Stimulated activated CD8-positive, alpha-beta memory T cell treated with anti-CD3 and anti-CD28 coated beads, Interleukin-12 subunit alpha, Interleukin-12 subunit beta, amount 100 ng/mL, for 4 hours (primary cell): Measurements from ENCODE around the gene RELN.
"Not testable (repeated sequence)": the region's sequence is repeated elsewhere in the genome, so short reads cannot be mapped to it uniquely, and the experiment has no call there.

Experiments used
- DNase-seq: peaks from one replicate; pipeline ENCODE4 v3.0.0-alpha.2; 2020; ENCODE audit warnings: low read depth

The RELN gene

GRCh38 chr7:103940382-103941268 is 48.8 kb downstream of the RELN start:
- DNase-seq, result no peak

GRCh38 chr7:103937680-103938079 is 51.8 kb downstream of the RELN start:
- no peak for DNase-seq

DNA sequence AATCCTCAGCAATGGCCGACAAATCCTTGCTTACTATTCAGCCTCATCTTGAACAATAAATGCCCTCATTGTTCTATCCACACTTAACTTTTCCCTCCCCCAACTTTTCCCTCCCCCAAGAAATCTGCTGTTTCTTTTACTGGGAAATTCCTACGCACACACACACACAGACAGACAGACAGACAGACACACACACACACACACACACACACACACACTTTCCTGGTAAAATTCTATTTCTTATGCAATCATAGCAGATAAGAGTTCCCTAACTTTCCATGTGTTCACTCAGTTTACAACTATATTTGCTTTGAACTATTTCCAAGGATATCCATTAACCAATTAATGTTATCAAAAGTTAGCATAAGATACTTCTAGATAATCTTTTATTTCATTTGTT is 52.9 kb downstream of the RELN start:
- DNase-seq, result no peak

- DNase-seq, result no peak
These were observed 55.0 kb downstream of the RELN start for GRCh38 chr7:103934508-103934907.

- DNase-seq, result no peak
These were observed 57.1 kb downstream of the RELN start for GRCh38 chr7:103932389-103932788.

GRCh38 chr7:103929901-103930311 is 59.6 kb downstream of the RELN start:
- DNase-seq, result no peak

GRCh38 chr7:103928581-103928980 is 60.9 kb downstream of the RELN start:
- DNase-seq, result no peak

- DNase-seq, result no peak
These were observed 65.3 kb downstream of the RELN start for GRCh38 chr7:103924184-103924583.

GRCh38 chr7:103922407-103922806 is 67.1 kb downstream of the RELN start:
- no peak for DNase-seq

GRCh38 chr7:103921692-103922091 is 67.8 kb downstream of the RELN start:
- no peak for DNase-seq

GRCh38 chr7:103919272-103919868 is 70.1 kb downstream of the RELN start:
- DNase-seq, result no peak

- no peak for DNase-seq
These were observed 70.7 kb downstream of the RELN start for GRCh38 chr7:103918631-103919271.

- no peak for DNase-seq
These were observed 73.6 kb downstream of the RELN start for GRCh38 chr7:103915680-103916357.

DNA sequence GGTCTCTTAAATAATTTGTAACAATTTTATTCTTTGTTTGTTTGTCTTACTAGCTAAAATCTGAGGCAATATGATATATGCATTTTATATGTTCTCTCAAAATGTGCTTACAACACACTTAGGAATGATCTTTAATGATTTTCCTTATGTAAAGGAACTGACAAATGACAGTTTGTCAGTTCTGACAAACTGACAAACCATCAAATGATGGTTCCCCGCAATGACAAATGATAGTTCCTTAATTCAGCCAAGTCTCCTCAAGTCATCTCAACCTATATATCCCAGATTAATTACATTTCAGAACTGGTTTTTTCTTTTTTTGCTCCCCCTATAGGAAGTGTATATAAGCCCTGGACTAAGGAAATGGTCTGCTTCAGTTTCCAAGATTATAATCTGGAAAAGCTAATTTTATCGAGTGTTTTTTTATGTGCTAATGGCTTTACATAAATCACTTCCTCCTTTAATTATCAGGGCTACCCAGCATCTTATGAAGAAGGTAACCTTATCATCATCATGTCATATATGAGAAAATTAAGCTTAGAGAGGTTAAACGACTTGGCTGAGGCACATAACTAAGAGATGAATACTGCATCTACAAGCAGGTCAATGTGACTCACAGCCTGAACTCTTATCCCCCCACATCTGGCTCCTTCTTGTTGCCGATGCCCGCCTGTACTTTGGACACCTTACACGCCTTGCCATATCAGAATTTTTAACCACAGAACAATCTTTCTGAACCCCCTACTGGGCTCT is 75.1 kb downstream of the RELN start:
- DNase-seq, result no peak

GRCh38 chr7:103912891-103913605 is 76.4 kb downstream of the RELN start:
- DNase-seq, result no peak

DNA sequence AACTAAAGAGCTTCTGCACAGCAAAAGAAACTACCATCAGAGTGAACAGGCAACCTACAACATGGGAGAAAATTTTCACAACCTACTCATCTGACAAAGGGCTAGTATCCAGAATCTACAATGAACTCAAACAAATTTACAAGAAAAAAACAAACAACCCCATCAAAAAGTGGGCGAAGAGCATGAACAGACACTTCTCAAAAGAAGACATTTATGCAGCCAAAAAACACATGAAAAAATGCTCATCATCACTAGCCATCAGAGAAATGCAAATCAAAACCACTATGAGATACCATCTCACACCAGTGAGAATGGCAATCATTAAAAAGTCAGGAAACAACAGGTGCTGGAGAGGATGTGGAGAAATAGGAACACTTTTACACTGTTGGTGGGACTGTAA is 78.4 kb downstream of the RELN start:
- not testable (repeated sequence) for DNase-seq

- no peak for DNase-seq
These were observed 83.5 kb downstream of the RELN start for GRCh38 chr7:103905997-103906396.

DNA sequence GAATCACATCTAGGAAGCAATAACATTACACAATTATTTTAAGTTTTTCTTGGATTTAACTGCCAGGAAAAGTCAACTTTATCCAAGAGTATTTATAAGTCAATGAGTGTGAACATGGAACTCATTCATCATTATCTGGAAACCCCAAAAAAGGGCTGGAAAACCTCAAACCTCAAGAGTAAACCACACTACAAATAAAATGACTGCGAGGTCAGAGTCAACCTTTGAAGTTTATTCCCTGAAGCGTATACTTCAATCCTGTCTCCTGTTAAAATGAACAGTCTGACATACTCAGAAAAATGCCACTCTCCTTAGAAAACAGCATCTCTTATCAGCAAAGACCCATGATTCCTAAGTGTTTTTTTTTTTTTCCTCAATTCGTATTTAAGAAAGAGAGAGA is 86.5 kb downstream of the RELN start:
- no peak for DNase-seq

GRCh38 chr7:103896826-103897225 is 92.6 kb downstream of the RELN start:
- not testable (repeated sequence) for DNase-seq

DNA sequence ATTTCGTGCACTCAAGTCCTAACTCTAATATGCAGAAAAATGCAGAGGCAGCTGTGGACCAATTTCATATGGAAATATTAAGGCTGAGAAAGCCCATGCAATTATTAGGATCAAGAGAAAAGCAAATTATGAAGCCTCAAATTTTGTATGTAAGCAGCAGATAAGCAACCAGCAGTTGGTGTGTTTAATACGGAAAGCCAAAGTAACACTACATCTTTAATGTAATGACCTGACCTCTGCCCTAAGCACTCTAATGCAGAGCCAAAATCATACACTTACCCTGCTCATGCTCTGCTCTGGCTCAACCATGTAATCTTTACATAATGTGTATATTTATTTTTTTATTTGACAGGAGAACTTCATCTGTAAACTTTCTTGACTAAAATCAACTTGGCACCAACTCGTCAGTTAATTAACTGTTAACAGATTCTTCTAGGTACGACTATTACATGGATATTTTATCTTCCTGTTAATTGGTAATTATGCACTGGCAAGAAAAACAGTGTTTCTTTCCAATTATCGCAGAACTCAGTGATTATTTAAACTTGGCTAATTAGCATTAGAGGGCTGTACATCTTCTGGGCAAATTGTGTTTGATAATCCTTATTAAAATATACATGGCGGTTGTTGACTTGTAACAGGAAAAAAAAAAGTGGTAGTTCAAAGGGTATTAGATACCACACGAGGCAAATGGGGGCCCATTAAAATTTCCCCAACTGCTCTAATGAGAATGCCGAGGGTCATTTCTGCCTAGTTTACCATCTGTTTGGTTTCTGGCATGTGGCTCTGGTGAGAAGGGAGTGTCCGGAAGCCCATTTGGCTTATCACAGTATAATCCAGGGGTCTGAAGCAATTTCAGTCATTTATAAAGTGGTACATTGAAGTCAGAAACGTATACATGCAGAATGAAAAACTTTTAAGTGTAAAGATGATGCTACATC is 94.5 kb downstream of the RELN start:
- no peak for DNase-seq
